ENCODE results near the gene FXYD6.

- no peak for TF ChIP-seq CTCF (IDR thresholded peaks at IDR 0.05)
- TF ChIP-seq POLR2A (IDR thresholded peaks at IDR 0.05) = no peak
These were observed 35.4 kb downstream of the FXYD6 start for GRCh38 chr11:117840881-117841550.
